Neural cell (in vitro differentiated cells): Measurements from ENCODE around the gene ATP6V1F.

Source experiments
- EP300 ChIP-seq: fragments of 450-650 bp; conservative IDR thresholded peaks from 2 replicates; pipeline ENCODE4 v1.6.1; 2014; ENCODE audit warnings: antibody characterized with exemption, mild to moderate bottlenecking, moderate library complexity; ENCODE audit not compliant: poor library complexity, severe bottlenecking
- EZH2 ChIP-seq: fragments of 200-600, 300-800 bp; shearing (Covaris generic), sonication (generic); IDR thresholded peaks from 2 replicates; pipeline ENCODE4 v1.6.1; 2014; ENCODE audit warnings: antibody characterized with exemption, low read length, borderline replicate concordance, mild to moderate bottlenecking; ENCODE audit not compliant: insufficient read depth, poor library complexity, severe bottlenecking
- MXI1 ChIP-seq: fragments of 450-650 bp; conservative IDR thresholded peaks from 2 replicates; pipeline ENCODE4 v1.6.1; 2014; ENCODE audit warnings: antibody characterized with exemption, mild to moderate bottlenecking; ENCODE audit not compliant: poor library complexity, severe bottlenecking
- POLR2AphosphoS5 ChIP-seq: IDR thresholded peaks from 2 replicates; pipeline ENCODE4 v1.6.1; 2012
- RAD21 ChIP-seq: fragments of 450-650 bp; conservative IDR thresholded peaks from 2 replicates; pipeline ENCODE4 v1.6.1; 2014; ENCODE audit warnings: antibody characterized with exemption, mild to moderate bottlenecking, moderate library complexity
- SMC3 ChIP-seq: fragments of 450-650 bp; conservative IDR thresholded peaks from 2 replicates; pipeline ENCODE4 v1.6.1; 2014; ENCODE audit warnings: antibody characterized with exemption, mild to moderate bottlenecking, moderate library complexity; ENCODE audit not compliant: poor library complexity
- TAF1 ChIP-seq: IDR thresholded peaks from 2 replicates; pipeline ENCODE4 v1.6.1; 2012; ENCODE audit warnings: low read depth
- TF ChIP-seq, protein P1 (sequence below): fragments of 450-650 bp; IDR thresholded peaks from 2 replicates; pipeline ENCODE4 v1.5.1; 2014; ENCODE audit warnings: antibody characterized with exemption, mild to moderate bottlenecking, moderate library complexity; ENCODE audit not compliant: poor library complexity, severe bottlenecking
- TF ChIP-seq, protein P2 (sequence below): IDR thresholded peaks from 2 replicates; pipeline ENCODE4 v1.6.1; 2012; ENCODE audit warnings: borderline replicate concordance

GRCh38 chr7:128913870-128914565 lies 51.4 kb downstream of the ATP6V1F start:
- TF ChIP-seq, protein P1, sequence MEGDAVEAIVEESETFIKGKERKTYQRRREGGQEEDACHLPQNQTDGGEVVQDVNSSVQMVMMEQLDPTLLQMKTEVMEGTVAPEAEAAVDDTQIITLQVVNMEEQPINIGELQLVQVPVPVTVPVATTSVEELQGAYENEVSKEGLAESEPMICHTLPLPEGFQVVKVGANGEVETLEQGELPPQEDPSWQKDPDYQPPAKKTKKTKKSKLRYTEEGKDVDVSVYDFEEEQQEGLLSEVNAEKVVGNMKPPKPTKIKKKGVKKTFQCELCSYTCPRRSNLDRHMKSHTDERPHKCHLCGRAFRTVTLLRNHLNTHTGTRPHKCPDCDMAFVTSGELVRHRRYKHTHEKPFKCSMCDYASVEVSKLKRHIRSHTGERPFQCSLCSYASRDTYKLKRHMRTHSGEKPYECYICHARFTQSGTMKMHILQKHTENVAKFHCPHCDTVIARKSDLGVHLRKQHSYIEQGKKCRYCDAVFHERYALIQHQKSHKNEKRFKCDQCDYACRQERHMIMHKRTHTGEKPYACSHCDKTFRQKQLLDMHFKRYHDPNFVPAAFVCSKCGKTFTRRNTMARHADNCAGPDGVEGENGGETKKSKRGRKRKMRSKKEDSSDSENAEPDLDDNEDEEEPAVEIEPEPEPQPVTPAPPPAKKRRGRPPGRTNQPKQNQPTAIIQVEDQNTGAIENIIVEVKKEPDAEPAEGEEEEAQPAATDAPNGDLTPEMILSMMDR, result no peak
- TF ChIP-seq SMC3 (no peak), EZH2 (no peak), EP300 (no peak), RAD21 (no peak), POLR2AphosphoS5 (no peak), MXI1 (no peak), TAF1 (no peak)
- TF ChIP-seq, protein P2, sequence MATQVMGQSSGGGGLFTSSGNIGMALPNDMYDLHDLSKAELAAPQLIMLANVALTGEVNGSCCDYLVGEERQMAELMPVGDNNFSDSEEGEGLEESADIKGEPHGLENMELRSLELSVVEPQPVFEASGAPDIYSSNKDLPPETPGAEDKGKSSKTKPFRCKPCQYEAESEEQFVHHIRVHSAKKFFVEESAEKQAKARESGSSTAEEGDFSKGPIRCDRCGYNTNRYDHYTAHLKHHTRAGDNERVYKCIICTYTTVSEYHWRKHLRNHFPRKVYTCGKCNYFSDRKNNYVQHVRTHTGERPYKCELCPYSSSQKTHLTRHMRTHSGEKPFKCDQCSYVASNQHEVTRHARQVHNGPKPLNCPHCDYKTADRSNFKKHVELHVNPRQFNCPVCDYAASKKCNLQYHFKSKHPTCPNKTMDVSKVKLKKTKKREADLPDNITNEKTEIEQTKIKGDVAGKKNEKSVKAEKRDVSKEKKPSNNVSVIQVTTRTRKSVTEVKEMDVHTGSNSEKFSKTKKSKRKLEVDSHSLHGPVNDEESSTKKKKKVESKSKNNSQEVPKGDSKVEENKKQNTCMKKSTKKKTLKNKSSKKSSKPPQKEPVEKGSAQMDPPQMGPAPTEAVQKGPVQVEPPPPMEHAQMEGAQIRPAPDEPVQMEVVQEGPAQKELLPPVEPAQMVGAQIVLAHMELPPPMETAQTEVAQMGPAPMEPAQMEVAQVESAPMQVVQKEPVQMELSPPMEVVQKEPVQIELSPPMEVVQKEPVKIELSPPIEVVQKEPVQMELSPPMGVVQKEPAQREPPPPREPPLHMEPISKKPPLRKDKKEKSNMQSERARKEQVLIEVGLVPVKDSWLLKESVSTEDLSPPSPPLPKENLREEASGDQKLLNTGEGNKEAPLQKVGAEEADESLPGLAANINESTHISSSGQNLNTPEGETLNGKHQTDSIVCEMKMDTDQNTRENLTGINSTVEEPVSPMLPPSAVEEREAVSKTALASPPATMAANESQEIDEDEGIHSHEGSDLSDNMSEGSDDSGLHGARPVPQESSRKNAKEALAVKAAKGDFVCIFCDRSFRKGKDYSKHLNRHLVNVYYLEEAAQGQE, result no peak
